GM19025 (cell line): ENCODE data around the gene NOSTRIN.
"Not testable (repeated sequence)": the region's sequence is repeated elsewhere in the genome, so short reads cannot be mapped to it uniquely, and the experiment has no call there.

Experiments
- ATAC-seq: cut with Tn5 transposase; IDR thresholded peaks from one replicate; pipeline ENCODE4 v1.9.1; 2021; ENCODE audit warnings: mild to moderate bottlenecking, low read depth, moderate library complexity; ENCODE audit not compliant: unreplicated experiment

The NOSTRIN gene

DNA sequence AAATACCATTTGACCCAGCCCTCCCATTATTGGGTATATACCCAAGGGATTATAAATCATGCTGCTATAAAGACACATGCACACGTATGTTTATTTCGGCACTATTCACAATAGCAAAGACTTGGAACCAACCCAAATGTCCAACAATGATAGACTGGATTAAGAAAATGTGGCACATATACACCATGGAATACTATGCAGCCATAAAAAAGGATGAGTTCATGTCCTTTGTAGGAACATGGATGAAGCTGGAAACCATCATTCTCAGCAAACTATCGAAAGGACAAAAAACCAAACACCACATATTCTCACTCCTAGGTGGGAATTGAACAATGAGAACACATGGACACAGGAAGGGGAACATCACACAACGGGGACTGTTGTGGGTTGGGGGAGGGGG, 68.4 kb downstream of the NOSTRIN start:
- ATAC-seq, result not testable (repeated sequence)

- no peak for ATAC-seq
These were observed 72.1 kb downstream of the NOSTRIN start for GRCh38 chr2:168874368-168875054.

- ATAC-seq, result not testable (repeated sequence)
These were observed 79.7 kb downstream of the NOSTRIN start for GRCh38 chr2:168882163-168882562.

- ATAC-seq, result no peak
These were observed 82.5 kb downstream of the NOSTRIN start for GRCh38 chr2:168884975-168885374.

GRCh38 chr2:168889635-168890005, 87.2 kb downstream of the NOSTRIN start:
- no peak for ATAC-seq

DNA sequence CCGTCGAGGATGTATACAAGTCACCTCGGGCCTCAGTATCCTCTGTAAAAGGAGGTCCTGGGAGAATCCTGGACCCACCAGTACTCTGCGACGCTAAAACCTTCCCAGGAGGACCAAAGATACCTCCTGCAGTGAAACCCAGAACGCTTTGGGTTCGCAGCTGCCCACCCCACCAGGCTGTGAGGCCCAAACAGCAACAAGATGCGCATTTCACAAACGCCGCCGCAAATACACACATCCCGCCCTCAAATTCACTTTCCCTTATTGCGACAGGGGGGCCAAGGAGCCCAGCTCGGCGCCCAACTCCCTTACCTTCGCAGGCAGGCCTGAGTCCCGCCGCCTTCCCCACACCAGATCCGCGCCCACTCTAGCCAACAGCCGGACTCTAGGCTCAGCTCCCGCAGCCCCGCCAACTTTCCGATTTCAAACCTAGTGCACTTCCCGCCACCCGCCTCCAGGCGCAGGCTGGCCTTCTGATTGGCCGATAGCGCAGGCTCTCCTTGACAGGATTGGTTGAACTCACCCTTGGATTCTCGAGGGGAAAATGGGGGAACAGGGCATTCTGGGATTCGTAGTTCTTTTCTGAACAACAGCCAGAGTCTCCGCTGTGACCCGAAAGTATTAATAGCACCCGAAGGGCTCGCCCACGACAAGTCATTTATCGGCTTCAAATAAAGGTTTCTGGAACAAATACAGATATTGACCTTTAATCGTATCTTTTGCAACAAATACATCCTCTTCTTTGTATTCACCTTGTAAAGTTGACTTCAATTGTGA, 87.8 kb downstream of the NOSTRIN start, which contains the start of gene SPC25:
TSS of gene SPC25 (minus strand) at position 425 of the 777 bp plus-strand sequence. CDS start 911 bp downstream, outside the sequence.
- ATAC-seq, result peak; percentile 100

DNA sequence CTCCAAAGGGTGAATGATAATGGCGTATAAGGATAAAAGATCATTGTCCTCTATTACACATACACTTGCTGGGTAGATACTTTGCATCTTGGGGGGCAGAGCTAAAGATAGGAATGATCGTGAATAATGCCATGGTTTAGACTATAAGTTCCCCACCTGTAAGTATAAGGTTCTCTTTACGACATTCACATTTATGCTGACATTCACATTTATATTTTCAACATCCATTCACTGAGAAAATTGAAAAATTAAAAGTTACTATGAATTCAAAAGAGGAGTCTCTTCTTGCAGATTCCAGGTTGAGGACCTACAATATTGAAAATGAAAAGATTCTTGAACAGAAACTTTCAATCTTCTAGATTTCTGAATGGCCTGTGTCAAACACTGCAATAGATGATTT, 89.9 kb downstream of the NOSTRIN start:
- no peak for ATAC-seq

- ATAC-seq, result no peak
These were observed 91.7 kb downstream of the NOSTRIN start for GRCh38 chr2:168894101-168894500.

GRCh38 chr2:168894720-168895119, 92.3 kb downstream of the NOSTRIN start:
- ATAC-seq, result no peak

GRCh38 chr2:168895771-168896170, 93.3 kb downstream of the NOSTRIN start:
- no peak for ATAC-seq

DNA sequence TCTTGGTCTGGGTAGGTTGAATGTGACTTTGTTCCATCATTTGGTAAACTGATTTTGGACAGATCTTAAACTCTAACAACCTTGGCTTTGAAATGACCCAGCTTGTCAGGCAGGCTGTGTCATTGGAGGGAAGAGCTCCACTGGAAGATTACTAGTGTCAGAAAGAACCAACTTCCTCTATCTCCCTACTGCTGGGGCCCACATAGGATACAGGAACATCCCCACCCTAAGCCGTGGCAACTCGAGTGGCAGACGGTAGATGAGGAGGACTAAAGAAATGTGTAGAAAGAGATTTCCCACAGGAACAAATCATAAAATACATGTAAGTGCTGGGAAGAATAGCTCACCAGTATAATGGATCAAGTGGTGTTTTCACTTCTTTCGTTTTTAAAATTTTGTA, 94.3 kb downstream of the NOSTRIN start:
- ATAC-seq, result no peak

GRCh38 chr2:168897449-168897848, 95.0 kb downstream of the NOSTRIN start:
- no peak for ATAC-seq

DNA sequence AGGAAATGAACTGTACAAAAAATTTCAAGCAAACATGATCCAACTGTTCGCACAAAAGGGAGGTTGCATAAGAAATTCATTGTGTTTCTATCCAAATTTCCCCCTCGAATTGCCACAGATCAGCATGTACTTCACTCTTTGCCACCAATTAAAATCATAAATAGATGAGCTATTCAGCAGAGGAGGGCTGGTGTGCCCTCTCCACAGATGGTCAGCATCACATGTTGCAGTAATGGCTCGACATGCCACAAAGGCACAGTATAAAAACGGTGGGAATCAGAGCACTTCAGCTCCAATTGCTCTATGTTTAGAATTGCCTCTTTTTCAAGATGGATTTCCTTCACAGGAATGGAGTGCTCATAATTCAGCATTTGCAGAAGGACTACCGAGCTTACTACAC, 98.6 kb downstream of the NOSTRIN start, which contains the start of gene G6PC2:
TSS of gene G6PC2 (plus strand) at position 289 of the 400 bp plus-strand sequence. CDS start at position 330, 41 bp downstream.
- no peak for ATAC-seq

- ATAC-seq, result no peak
These were observed 101.5 kb downstream of the NOSTRIN start for GRCh38 chr2:168903888-168904287.

- no peak for ATAC-seq
These were observed 101.9 kb downstream of the NOSTRIN start for GRCh38 chr2:168904358-168904757.

GRCh38 chr2:168907940-168908662, 105.7 kb downstream of the NOSTRIN start:
- no peak for ATAC-seq

- ATAC-seq, result no peak
These were observed 107.9 kb downstream of the NOSTRIN start for GRCh38 chr2:168910330-168910729.

DNA sequence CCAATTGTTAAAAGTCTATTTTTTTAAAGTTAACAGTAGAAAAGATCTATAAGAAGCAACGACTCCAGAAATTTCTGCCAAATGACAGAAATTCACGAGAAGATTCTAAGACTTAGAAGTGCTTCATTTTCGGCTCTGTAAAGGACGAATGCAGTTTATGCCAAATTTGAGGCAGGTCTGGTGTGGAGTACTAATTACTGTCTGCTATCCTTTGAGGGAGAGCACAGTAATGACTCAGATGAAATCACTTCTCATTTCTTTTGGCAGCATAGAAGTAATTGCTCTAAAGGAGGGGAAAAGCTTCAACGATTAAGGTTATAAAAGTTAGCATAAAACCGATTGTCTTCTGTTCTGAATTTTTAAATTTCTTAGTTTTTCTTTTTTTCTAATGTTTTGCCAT, 110.0 kb downstream of the NOSTRIN start:
- no peak for ATAC-seq

- no peak for ATAC-seq
These were observed 110.5 kb downstream of the NOSTRIN start for GRCh38 chr2:168912901-168913369.

- ATAC-seq, result no peak
These were observed 111.1 kb downstream of the NOSTRIN start for GRCh38 chr2:168913495-168913894.
